RWPE2 (cell line): ENCODE measurements around the gene MAP3K15.

Source experiments
- ATAC-seq: fragments of 200-7000 bp; cut with Tn5 transposase; 3 replicates; pipeline ENCODE4 v1.9.1; 2021; ENCODE audit warnings: low read depth
- DNase-seq: peaks from one replicate; pipeline ENCODE4 v3.0.0-alpha.2; 2020; ENCODE audit warnings: low spot score
- H3K27ac ChIP-seq: fragments of 450-650 bp; 2 replicates; pipeline ENCODE4 v1.5.1; 2017; ENCODE audit warnings: mild to moderate bottlenecking; ENCODE audit not compliant: poor library complexity, severe bottlenecking
- H3K27me3 ChIP-seq: fragments of 250-450 bp; sonication (Bioruptor Pico); 2 replicates; pipeline ENCODE4 v1.5.1; 2021; ENCODE audit warnings: mild to moderate bottlenecking, moderate library complexity; ENCODE audit not compliant: insufficient read depth, poor library complexity, severe bottlenecking
- H3K36me3 ChIP-seq: fragments of 250-450 bp; sonication (Bioruptor Pico); 2 replicates; pipeline ENCODE4 v1.5.1; 2020; ENCODE audit warnings: low read depth, mild to moderate bottlenecking, moderate library complexity
- H3K4me1 ChIP-seq: fragments of 250-450 bp; sonication (Bioruptor Pico); 2 replicates; pipeline ENCODE4 v1.5.1; 2021; ENCODE audit warnings: mild to moderate bottlenecking, moderate library complexity; ENCODE audit not compliant: insufficient read depth, poor library complexity, severe bottlenecking
- H3K4me3 ChIP-seq: fragments of 250-450 bp; sonication (Bioruptor Pico); 2 replicates; pipeline ENCODE4 v1.5.1; 2021; ENCODE audit warnings: mild to moderate bottlenecking, moderate library complexity; ENCODE audit not compliant: severe bottlenecking
- H3K9me3 ChIP-seq: fragments of 250-450 bp; sonication (Bioruptor Pico); 2 replicates; pipeline ENCODE4 v1.5.1; 2021; ENCODE audit warnings: mild to moderate bottlenecking, moderate library complexity; ENCODE audit not compliant: severe bottlenecking
- CTCF ChIP-seq: fragments of 450-650 bp; IDR thresholded peaks from one replicate; pipeline ENCODE4 v1.5.1; 2017; ENCODE audit warnings: mild to moderate bottlenecking, moderate library complexity; ENCODE audit not compliant: poor library complexity, severe bottlenecking

The MAP3K15 gene

DNA sequence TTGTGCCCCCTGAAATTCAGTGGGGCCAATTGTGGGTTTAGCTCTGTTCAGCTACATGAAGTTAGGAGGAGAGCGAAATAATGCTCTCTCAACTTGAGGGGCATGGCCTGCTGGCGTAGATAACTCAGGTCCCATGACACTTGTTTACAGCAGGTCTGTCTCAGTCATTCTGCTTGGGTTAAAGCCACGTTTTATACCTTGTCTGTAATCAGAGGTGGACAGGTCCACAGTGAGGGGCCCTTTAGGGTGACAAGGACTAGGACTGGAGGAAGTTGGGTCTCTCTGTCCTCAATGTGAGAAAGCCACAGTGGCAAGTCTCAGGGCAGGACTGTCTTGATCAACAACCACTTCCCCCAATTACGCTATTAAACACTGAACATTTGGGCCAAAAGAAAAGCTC is 122.6 kb downstream of the MAP3K15 start:
- no peak for ATAC-seq

DNA sequence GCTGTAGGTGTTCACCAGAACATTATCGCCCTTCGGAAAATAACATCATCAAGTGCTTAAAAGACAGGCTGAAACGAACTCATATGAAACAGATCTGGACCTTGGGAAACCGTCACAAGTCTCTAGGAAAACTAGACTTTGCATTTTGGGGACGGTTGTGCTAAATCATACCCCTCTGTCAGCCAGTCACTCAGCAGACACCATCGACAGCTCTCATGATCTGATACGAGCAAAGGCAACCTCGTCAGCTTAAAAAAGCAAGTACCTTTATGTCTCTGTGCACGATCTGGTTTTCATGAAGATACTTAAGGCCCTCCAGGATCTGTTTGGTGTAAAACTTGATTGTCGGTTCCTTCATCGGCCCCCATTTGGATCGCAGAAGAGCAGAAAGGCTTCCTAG is 123.2 kb downstream of the MAP3K15 start:
- DNase-seq (no peak), ATAC-seq (no peak)
- Histone ChIP-seq H3K27ac (no peak overlapping the region), H3K4me1 (no peaks in the 10 kb centered on the region), H3K36me3 (no peaks in the 10 kb centered on the region), H3K9me3 (no peaks in the 10 kb centered on the region), H3K4me3 (no peak overlapping the region), H3K27me3 (no peaks in the 10 kb centered on the region)
- TF ChIP-seq CTCF = no peak

More for the DNA sequence above, 122.6 kb downstream of the MAP3K15 start:
- no peaks in the 10 kb centered on the region for H3K27me3 ChIP-seq
- TF ChIP-seq CTCF = no peak
- no peak for DNase-seq
- no peaks in the 10 kb centered on the region for H3K4me1 ChIP-seq
- no peak overlapping the region for H3K4me3 ChIP-seq
- no peaks in the 10 kb centered on the region for H3K36me3 ChIP-seq
- no peaks in the 10 kb centered on the region for H3K9me3 ChIP-seq
- H3K27ac ChIP-seq = no peak overlapping the region

- H3K4me1 ChIP-seq = no peaks in the 10 kb centered on the region
- no peaks in the 10 kb centered on the region for H3K27me3 ChIP-seq
- H3K9me3 ChIP-seq = no peaks in the 10 kb centered on the region
- H3K36me3 ChIP-seq = no peaks in the 10 kb centered on the region
- H3K4me3 ChIP-seq = no peak overlapping the region
- no peak for TF ChIP-seq CTCF
- DNase-seq (no peak), ATAC-seq (no peak)
- H3K27ac ChIP-seq = no peak overlapping the region
Observed at GRCh38 chrX:19389227-19389845, 126.0 kb downstream of the MAP3K15 start.

GRCh38 chrX:19388741-19389140 is 126.6 kb downstream of the MAP3K15 start:
- no peak for ATAC-seq
- no peaks in the 10 kb centered on the region for H3K27me3 ChIP-seq
- TF ChIP-seq CTCF = no peak

GRCh38 chrX:19388064-19388679 is 127.1 kb downstream of the MAP3K15 start:
- DNase-seq (no peak), ATAC-seq (no peak)
- Histone ChIP-seq H3K4me1 (no peaks in the 10 kb centered on the region), H3K9me3 (no peaks in the 10 kb centered on the region), H3K36me3 (no peaks in the 10 kb centered on the region), H3K4me3 (no peak overlapping the region), H3K27me3 (no peaks in the 10 kb centered on the region), H3K27ac (no peak overlapping the region)
- no peak for TF ChIP-seq CTCF

More at GRCh38 chrX:19388741-19389140, 126.6 kb downstream of the MAP3K15 start:
- H3K4me3 ChIP-seq = no peak overlapping the region
- no peak for DNase-seq
- no peaks in the 10 kb centered on the region for H3K9me3 ChIP-seq
- no peaks in the 10 kb centered on the region for H3K36me3 ChIP-seq
- H3K27ac ChIP-seq = no peak overlapping the region
- H3K4me1 ChIP-seq = no peaks in the 10 kb centered on the region
